Measurements from ENCODE around the gene MACC1. TPM values are rescaled to one million over a fixed set of nuclear protein-coding genes. Genes with fewer than 3 reads are reported as not detected.

MACC1 gene, protein sequence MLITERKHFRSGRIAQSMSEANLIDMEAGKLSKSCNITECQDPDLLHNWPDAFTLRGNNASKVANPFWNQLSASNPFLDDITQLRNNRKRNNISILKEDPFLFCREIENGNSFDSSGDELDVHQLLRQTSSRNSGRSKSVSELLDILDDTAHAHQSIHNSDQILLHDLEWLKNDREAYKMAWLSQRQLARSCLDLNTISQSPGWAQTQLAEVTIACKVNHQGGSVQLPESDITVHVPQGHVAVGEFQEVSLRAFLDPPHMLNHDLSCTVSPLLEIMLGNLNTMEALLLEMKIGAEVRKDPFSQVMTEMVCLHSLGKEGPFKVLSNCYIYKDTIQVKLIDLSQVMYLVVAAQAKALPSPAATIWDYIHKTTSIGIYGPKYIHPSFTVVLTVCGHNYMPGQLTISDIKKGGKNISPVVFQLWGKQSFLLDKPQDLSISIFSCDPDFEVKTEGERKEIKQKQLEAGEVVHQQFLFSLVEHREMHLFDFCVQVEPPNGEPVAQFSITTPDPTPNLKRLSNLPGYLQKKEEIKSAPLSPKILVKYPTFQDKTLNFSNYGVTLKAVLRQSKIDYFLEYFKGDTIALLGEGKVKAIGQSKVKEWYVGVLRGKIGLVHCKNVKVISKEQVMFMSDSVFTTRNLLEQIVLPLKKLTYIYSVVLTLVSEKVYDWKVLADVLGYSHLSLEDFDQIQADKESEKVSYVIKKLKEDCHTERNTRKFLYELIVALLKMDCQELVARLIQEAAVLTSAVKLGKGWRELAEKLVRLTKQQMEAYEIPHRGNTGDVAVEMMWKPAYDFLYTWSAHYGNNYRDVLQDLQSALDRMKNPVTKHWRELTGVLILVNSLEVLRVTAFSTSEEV
- polyA plus RNA-seq (ENCODE audit: insufficient read length in 10 of 10), result under 1 TPM; 0.04 to 0.33 (median 0.07) TPM
- long read RNA-seq, donor 1, result 0 reads
- long read RNA-seq, donor 2, result 0 reads
- long read RNA-seq, donor 3, result 0 reads
- long read RNA-seq, donor 4, result 0 reads
- long read RNA-seq, donor 5, result 0 reads
- long read RNA-seq, donor 6, result 0 reads
- long read RNA-seq, donor 7, result 0 reads
- long read RNA-seq, donor 8, result 0 reads
- long read RNA-seq, donor 9, result 0 reads

DNA sequence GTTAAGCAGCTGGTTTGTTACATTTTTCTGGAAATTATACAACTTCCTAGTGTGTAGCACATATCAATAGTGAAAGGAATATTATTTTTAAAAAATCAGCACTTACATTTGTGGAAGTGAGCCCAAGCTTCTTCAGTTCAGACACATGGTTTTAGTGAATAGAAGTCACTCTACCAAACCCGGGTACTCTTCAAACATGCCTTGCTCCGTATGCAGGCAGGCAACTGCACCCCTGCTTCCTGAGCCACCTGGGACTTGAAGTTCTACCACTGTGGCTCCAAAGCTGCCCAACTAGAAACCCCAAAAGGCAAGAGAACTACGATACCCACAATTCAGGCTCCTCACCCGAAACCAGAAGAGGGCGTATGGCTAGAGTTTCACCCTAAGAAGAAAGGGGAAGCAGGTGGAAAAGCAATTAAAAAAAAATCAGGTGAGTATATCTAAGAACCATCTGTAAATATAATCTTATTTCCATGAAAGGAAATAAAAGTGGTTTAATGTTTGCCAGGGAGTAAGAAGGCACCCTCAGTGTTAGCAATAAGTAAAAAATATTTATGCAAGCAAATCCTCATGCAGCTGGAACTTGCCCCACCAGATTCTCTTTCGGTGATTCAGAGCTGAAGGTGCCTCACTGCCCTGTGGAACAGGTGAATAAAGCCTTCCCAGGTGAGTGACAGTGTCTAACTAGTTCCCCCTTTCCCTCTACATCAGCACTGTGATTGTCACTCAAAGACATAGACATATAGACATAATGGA, at the start of gene MACC1:
Gene MACC1 (minus strand): TSS at position 192 of the 756 bp plus-strand sequence. CDS start 55,522 bp downstream, outside the sequence.
- DNase-seq, result peak in 1 of 3 donors; percentile 45

DNA sequence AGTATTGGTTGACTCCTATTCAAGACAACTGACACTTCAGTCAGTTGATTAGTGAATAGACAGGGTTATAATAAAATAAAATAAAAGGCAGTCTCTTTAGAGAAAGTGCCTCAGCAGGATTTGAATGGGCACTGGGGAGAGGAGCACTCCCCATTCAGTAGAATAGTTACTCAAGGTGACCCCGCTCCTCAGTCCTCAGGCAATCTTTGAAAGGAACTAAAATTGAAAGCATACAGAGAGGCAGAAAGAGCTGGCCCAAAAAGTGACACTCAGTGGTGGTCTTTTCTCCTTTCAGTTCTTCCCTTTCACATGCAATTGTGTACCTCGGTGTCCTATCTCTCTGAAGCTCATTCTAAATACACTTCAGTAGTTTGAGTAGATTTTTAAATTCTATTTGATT, 47.4 kb upstream of the MACC1 start:
- no peak for DNase-seq

DNA sequence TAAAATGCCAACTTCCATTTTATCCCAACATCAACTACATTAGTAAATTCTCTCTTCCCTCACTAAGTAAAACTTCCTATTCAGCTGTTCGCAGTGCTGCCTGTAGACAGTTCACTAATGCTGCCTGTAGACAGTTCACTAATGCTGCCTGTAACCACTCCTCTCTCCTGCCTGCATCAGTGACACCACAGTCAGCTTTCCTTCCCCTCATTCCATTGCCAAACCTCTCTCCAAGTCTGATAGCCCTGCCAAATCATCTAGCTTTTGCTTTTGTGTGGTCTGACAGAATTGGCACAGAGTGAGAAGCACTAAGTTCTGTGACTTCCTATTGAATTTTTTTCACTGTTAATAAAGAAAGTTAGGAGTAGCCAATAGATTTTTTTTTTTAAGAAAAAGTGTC, 43.0 kb upstream of the MACC1 start:
- peak in 2 of 3 donors; percentile 24 to 43 for DNase-seq

DNA sequence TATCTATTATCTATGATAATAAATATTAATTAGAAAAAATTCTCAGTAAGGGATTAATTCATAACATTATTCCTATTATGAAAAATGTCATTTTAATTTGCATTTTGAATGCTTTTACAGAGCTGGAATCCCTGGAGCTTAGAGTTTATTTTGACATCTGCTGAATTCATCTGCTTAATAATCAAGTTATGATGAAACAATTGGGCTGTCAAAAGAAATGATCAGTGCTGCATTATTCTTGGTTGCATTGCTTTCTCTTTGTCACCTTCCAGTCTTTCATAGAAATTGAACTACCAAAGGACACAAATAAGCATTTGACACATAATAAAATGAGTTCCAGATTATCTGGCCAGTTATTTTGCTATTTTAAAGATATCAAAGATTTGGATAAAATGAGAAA, 40.0 kb upstream of the MACC1 start:
- DNase-seq, result no peak

DNA sequence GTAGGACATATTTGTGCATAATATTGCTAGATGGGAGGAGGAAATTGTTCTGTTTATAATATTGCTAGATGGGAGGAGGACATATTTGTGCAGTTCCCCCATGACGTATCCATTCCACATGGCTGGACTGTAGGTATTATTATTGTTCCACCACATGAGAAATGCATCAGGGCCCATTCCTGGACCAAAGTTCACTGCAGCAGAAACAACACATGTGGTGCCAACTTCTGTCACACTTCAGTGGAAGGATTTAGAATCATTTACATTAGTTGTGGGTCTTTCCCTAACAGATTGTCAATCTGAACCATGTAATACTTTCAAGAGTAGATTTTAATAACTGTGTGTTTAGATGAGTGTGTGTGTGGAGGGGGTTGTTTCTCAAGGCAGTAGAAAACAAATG, 32.7 kb upstream of the MACC1 start:
- DNase-seq, result no peak

DNA sequence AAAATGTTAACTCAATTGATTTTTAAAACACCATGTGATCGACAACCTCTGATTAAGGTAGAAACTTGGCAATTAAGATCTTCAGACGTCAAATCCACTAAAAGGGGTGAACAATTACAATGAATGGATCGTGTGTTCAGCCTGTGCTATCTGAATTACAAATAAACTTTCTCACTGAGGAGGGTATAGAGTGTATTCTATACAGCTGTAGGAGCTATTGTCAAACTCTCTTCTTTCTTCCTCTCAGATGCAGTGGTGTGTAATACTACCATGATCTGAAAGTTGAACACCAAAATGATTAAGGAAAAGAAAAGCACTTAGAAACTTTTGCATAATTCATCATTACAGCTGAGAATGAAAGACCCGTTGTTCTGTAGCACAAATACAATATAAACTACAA, 32.2 kb upstream of the MACC1 start:
- no peak for DNase-seq

DNA sequence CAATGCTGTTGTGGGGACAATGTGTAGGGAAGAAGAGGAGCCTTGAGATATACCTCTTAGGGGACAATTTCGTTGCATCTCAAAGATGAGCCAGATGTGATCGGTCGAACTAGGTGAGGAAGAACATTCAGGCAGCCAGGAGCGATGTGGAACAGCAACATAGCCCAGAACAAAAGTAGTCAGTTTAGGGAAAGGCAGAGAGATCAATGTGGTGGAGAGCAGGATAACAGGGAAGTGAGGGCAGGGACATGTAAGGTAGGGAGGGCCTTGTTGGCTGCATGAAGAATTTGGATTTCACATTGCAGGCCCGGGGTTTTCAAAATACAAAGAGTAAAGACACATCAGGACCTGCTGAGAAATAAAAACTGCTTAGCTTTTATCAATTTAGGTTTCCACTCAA, 29.1 kb upstream of the MACC1 start:
- DNase-seq, result no peak

DNA sequence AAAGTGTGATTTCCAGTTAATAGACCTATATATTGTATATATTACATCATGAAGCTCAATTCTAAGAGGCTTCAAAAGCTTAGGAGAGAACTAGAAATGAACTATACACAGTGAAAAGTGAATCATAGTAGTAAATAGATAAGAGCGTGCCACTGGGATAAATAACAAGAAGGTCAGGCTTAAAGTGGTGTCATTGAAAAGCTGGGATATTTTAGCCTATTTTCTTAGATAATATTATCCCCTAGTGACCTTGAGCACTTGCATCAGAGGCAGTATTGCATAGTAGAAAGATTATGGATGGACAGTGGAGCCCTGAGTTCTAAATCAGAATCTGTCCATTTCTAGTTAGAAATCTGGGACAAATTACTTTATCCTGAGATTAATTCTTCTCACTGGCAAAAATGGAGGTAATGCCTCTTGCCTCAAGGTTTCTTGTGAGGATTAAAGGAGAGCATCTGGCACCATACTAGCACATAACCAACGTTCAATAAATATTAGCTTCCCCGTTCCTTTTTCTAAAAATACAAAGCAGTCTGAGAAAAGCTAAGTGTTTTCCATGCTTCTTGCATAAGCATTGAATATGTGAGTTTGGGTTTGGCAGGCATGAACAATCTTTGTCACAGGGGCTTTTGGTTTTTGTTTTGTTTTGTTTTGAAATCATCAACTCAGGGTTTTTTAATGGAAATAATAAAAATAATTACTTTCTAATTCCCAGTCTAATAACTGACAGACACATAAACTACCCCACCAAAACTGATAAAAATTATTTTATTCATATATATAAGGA, 27.3 kb upstream of the MACC1 start:
- no peak for DNase-seq

DNA sequence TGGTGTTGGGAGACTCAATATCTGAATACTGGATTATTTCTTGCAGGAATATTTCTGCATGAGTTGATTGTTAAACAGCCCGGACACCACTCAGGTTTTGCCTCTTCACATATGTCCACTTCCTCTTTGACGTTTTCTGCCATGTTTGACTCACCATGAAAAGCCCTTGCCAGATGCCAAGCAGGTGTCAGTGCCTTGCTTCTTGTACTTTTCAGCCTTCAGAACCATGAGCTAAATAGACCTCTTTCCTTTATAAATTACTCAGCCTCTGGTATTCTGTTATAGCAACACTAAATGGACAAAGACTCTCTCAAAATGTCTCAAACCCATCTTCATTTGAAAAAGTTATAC, 24.7 kb upstream of the MACC1 start:
- DNase-seq, result no peak

DNA sequence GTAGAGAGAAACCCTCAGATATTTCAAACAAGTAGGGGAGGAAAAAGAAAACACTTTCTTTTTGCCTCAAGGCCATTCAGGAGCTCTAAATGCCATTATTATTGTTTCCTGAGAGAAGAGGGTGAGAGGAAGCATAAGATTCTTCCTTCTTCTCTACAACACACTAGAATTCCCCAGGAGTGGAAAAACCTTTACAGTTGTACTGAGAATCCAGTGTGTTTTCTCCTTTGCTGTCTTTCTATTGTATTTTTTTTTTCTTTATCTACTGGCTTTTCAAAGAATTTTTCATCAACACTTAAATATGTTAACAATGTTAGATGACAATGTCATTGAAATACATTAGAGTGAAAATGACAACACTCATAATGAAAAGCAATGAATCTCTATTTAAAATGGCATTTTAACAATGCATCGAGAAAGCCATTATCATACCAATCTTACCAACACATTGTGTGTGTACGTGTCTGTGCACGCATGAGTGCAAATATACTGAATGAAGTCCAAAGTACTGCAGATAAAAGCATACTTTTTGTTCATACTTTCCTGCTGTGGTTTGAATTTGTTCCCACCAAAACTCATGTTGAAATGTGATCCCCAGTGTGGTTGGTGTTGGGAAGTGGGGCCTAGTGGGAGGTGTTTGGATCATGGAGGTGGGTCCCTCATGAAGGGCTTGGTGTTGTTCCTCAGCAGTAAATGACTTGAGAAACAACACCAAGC, 24.2 kb upstream of the MACC1 start:
- peak in 1 of 3 donors; percentile 93 for DNase-seq

DNA sequence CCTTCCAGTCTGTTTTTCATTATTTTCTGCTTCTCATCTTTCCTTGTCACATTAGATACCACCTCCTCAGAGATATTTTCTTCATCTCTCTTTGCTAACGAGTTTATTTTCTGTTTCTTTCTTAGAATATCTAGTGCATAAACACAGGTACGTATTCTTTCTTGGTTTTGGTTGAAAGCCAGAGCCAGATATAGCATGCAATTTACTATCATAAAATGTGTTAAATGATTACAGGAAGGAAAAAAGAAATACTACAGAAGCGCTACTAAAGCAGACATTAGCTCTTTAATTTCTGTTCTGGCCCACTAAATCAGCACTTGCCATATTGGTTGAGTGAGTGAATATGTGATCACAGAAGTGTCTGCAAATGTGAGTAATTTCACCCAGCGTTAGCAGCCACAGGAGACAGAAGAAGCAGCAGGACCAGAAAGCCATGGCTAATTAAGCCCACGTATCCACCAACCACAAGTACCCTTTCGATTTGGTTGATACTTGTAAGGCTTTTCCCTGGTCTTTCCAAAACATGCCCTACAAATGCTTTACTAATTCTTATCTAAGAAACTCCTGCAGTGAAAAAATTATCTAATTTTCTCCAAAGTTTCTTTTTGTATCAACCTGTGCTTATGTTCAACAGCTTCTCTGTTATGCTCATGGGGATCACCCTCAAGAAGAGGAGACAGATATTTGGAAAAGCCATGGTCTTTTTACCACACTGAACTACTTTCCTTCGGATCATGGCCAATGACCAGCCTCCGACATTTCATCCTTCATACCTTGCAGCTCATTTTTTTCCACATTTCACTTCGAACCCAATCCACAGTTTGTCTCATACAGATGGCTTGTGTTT, 23.1 kb upstream of the MACC1 start:
- no peak for DNase-seq

DNA sequence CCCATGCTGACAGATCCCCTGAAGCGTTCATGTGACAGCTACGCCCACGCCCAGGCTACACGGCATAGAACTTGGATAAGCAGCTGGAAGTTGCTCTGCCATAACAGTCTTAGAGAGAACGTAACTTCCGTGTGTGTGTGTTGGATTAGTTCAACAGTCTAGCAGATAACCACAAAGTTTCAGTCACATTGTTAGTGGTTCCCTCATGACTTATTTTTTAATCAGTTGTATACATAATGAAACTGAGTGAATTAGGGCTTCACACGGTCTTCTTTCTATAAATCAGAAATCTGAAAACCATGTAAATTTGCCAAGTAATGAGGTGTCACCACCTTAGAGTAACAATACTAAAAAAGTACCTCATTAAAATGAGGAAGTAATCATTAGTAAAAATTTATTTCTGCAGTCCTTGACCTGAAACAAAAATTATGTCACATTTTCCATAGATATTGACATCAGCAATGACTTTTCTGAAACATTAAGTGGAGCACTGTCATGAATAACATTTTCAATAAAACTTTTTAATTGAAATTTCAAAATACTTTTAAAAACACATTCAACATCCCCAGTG, 21.7 kb upstream of the MACC1 start:
- DNase-seq, result no peak

DNA sequence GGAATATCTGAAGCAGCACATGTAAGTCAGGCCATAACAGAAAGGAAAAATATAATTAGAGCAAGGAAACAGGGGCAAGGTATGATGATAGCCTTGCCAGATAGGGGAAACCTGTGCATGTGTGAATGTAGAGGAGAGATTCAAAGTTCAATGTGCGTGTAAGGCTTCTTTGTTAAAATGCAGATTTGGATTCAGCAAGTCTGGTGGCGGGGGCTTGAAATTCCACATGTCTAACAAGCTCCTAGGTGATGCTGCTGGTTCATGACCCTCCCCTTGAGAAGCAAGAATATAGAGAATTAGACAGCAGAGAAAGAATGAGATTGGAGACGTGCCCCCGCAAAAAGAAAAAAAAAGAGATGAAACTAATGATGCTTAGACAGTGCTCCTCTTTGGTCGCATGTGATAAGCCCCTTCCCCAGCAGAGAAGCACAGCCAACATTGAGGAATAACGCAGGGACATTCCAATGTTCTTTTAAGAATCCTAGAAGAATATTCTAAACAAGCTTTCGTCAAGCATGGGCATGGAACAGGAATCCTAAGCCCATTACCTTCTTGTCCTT, 21.1 kb upstream of the MACC1 start:
- no peak for DNase-seq

DNA sequence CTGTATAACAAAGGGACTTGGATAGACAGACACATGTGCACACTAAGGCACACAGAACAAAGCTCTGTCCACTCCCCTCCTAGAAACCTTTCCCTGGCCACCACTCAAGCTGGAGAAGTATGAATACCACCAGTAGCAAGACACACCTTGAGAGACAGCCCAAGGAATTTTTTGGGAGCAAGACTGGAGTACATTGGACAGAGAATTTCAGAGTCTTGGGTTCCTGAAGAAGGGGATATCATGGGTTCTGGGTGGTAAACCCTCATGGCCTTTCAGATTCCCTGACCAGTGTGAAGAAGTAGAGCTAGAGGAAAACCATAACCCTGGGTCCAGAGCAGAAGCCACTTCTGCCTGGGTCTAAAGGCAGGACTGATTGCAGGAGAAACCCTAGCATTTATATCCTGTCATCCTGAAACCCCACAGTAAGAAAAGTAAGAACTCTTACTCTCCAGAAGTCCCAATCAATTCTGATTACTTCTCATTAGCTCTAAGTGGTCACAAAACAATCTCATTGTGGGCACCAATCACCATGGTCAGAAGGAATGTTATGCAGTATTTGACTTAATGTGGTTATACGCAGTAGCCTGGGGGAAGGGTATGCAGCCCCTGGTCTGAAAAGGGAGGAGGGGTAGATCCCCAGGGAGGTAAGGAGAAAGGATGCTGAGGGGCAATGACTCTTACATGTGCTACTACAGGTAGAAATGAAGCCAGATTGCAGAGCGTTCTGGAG, 20.4 kb upstream of the MACC1 start:
- DNase-seq, result no peak

DNA sequence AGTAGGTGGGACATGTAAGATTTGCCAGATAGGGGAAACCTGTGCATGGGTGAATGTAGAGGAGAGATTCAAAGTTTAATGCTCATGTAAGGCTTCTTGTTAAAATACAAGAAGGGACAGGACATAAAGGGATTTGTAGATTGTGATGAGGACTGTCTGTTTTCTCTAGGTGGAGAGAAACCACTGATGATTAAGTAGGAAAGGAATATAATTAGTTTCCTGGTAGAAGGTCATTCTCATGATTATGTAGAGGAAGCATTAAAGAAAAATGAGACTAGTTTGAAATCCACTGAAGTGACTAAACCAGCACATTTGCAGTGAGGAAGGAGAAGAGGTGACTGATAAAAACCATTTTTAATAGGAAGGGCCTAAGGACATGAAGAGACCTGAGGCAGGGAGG, 19.6 kb upstream of the MACC1 start:
- DNase-seq, result peak in 1 of 3 donors; percentile 37

DNA sequence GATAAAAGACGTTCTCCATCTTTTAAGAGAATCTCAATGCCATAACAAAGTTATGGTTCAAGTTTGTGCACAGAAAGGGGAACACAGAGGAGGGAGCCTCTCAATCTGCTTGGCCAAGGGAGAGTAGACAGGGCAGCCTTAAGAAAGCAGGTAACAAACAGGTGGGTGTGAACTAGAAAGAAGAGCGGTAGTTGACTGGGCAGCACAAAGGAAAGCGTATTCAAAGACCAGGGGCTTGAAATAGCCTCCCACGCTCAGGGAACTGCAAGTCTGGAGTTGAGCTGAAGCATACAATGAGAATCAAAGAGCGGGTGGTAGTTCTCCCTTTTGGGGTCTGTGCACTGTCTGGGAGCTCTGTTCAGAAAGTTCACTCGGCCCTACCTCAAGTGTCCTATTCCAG, 18.9 kb upstream of the MACC1 start:
- DNase-seq, result no peak

DNA sequence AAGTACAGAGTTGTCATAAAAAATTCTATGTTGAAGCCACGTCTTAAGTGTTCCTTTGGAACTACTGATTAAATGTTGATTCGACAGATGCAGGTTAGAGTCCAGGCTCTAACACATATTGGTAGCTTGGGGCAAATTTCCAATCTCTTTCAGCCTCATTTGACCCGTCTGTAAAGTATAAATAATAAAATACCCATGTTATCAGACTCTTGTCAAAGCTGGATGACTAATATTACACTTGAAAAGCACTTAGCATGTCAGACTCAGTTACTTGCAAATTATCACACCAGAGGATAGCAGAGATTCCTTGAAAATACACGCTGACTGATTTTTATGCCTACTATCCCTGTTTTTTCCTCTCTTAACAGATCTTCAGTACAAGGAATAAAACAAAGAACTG, 18.1 kb upstream of the MACC1 start:
- DNase-seq, result no peak

DNA sequence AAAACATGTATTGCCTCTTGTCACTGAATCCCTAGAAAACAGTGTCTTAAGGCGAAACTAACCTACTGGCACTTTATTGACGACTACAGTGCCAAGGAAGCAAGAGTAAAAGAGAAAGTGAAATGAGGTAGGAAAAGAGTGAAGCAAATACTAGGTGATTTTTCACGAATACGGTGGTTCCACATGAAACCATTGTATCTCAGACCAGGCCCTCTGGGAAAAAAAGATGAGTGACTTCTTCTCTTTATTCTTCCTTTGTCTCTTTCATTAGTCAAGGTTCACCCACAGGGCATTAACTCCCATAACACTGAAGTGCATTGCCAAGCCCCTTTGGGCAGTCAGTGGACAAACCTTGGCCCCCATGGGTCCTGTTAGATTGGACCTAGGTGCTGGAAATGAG, 16.2 kb upstream of the MACC1 start:
- DNase-seq, result no peak
